Gastroesophageal sphincter (tissue), 4 donors: ENCODE data around the gene CACNG1. TPM values are rescaled to one million over a fixed set of nuclear protein-coding genes. Genes with fewer than 3 reads are reported as not detected.
"Not testable (repeated sequence)": the region's sequence is repeated elsewhere in the genome, so short reads cannot be mapped to it uniquely, and the experiment has no call there.

Source experiments
- ATAC-seq: fragments of 150-250 bp; one replicate; pipeline ENCODE4 v1.9.1; 2016; ENCODE audit warnings: mild to moderate bottlenecking, moderate library complexity
- H3K27ac ChIP-seq, 4 donors: fragments of 200-600 bp; sonication (generic) in 3 of 4; 1 replicate in 3 of 4; 2 replicates in 1 of 4; pipeline ENCODE4 v1.5.1; 2016 to 2019
- H3K27me3 ChIP-seq: fragments of 200-600 bp; sonication (generic); one replicate; pipeline ENCODE4 v1.5.1; 2019
- H3K36me3 ChIP-seq, 2 donors: fragments of 200-600 bp; sonication (generic); one replicate each; pipeline ENCODE4 v1.5.1; 2019; ENCODE audit warnings: control low read depth in 1 of 2
- H3K4me1 ChIP-seq, 3 donors: fragments of 200-600 bp; sonication (generic); 1 replicate in 2 of 3; 2 replicates in 1 of 3; pipeline ENCODE4 v1.5.1; 2016 to 2019; ENCODE audit warnings: control low read depth in 2 of 3
- H3K4me3 ChIP-seq, 2 donors: fragments of 200-600 bp; sonication (generic); one replicate each; pipeline ENCODE4 v1.5.1; 2019; ENCODE audit warnings: mild to moderate bottlenecking in 1 of 2, moderate library complexity in 1 of 2
- H3K9me3 ChIP-seq, 3 donors: fragments of 200-600 bp; sonication (generic); one replicate each; pipeline ENCODE4 v1.5.1; 2017 to 2019; ENCODE audit warnings: control low read depth in 2 of 3
- CTCF ChIP-seq, 4 experiments: fragments of 200-600 bp in 2 of 4; fragments of 450-650 bp in 2 of 4; sonication (generic) in 1 of 4; IDR thresholded peaks; one replicate each; pipeline ENCODE4 v1.5.1; 2017 to 2019; ENCODE audit warnings: antibody characterized with exemption in 4 of 4, mild to moderate bottlenecking in 2 of 4, moderate library complexity in 2 of 4
- EP300 ChIP-seq: sonication (generic); formaldehyde crosslinking; IDR thresholded peaks from one replicate; pipeline ENCODE4 v1.6.1; 2017; ENCODE audit warnings: antibody characterized with exemption, mild to moderate bottlenecking
- POLR2A ChIP-seq, 2 donors: fragments of 450-650 bp; IDR thresholded peaks; one replicate each; pipeline ENCODE4 v1.6.1; 2017; ENCODE audit warnings: antibody characterized with exemption in 2 of 2, mild to moderate bottlenecking in 2 of 2, moderate library complexity in 1 of 2
- POLR2AphosphoS5 ChIP-seq: sonication (generic); formaldehyde crosslinking; IDR thresholded peaks from one replicate; pipeline ENCODE4 v1.6.1; 2017; ENCODE audit warnings: antibody characterized with exemption
- WGBS, 2 donors: methylation state at CpG; one replicate each; pipeline ENCODE4 v1.1.5; 2018; ENCODE audit warnings: low coverage in 1 of 2; 5-methylcytosine and 5-hydroxymethylcytosine counted together
- total RNA-seq, 4 donors: library from RNA; depleted of rRNA; stranded (reverse); fragments of >200 nt; gene quantifications; one replicate each; pipeline ENCODE4 v1.1.0, GENCODE V29; 2016

Gene CACNG1
- total RNA-seq, 4 donors from 2014 or later, result not detected

GRCh38 chr17:67035131-67036083 is 8.9 kb upstream of the CACNG1 start:
- H3K36me3 ChIP-seq, result no peaks in the 10 kb centered on the region
- no peak overlapping the region for H3K4me3 ChIP-seq
- no peak for TF ChIP-seq POLR2A (IDR thresholded peaks at IDR 0.05)
- no peaks in the 10 kb centered on the region for H3K4me1 ChIP-seq
- H3K27ac ChIP-seq, result no peak overlapping the region
- peaks cover 3% of the 10 kb centered on the region for H3K27me3 ChIP-seq
- no peaks in the 10 kb centered on the region for H3K9me3 ChIP-seq
- WGBS, 2 donors, result 74 to 79% methylated on average over 7 to 9 of the region's 11 CpGs
- no peak for ATAC-seq

- H3K4me1 ChIP-seq, result no peaks in the 10 kb centered on the region
- H3K9me3 ChIP-seq, result no peaks in the 10 kb centered on the region
- no peak for TF ChIP-seq POLR2A (IDR thresholded peaks at IDR 0.05)
- no peak for TF ChIP-seq EP300
- no peak for TF ChIP-seq POLR2AphosphoS5
- no peak for TF ChIP-seq CTCF (IDR thresholded peaks at IDR 0.05)
- ATAC-seq, result no peak
- no peaks in the 10 kb centered on the region for H3K36me3 ChIP-seq
- 0 to 21% methylated on average over 1 to 2 of the region's 5 CpGs for WGBS, 2 donors
- H3K27ac ChIP-seq, result no peak overlapping the region
- peaks cover 6% of the 10 kb centered on the region for H3K27me3 ChIP-seq
- H3K4me3 ChIP-seq, result no peak overlapping the region
These were observed 5.4 kb upstream of the CACNG1 start for GRCh38 chr17:67038861-67039365.

- no peak overlapping the region for H3K4me3 ChIP-seq
- WGBS, 2 donors, result 90 to 91% methylated on average over 2 to 4 of the region's 6 CpGs
- no peaks in the 10 kb centered on the region for H3K36me3 ChIP-seq
- TF ChIP-seq POLR2A (IDR thresholded peaks at IDR 0.05), result no peak
- no peak for TF ChIP-seq CTCF (IDR thresholded peaks at IDR 0.05)
- no peak for TF ChIP-seq EP300
- TF ChIP-seq POLR2AphosphoS5, result no peak
- no peak overlapping the region for H3K27ac ChIP-seq
- no peak for ATAC-seq
- peaks cover 6% of the 10 kb centered on the region for H3K27me3 ChIP-seq
- no peaks in the 10 kb centered on the region for H3K4me1 ChIP-seq
- no peaks in the 10 kb centered on the region for H3K9me3 ChIP-seq
These were observed 3.7 kb upstream of the CACNG1 start for GRCh38 chr17:67040652-67041051.

DNA sequence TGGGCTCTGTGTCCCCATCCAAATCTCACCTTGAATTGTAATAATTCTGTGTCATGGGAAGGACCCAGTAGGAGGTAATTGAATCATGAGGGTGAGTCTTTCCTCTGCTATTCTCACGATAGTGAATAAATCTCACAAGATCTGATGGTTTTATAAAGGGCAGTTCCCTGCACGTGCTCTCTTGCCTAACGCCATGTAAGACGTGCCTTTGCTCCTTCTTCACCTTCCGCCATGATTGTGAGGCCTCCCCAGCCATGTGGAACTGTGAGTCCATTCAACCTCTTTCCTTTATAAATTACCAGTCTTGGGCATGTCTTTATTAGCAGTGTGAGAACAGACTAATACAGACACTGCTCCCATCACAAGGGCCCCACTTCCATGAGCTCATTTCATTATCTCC is 3.2 kb upstream of the CACNG1 start:
- not testable (repeated sequence) for H3K4me1 ChIP-seq, H3K27me3 ChIP-seq, H3K9me3 ChIP-seq, H3K4me3 ChIP-seq, ATAC-seq, H3K36me3 ChIP-seq, H3K27ac ChIP-seq
- 83 to 89% methylated on average over 1 to 5 of the region's 5 CpGs for WGBS, 2 donors

DNA sequence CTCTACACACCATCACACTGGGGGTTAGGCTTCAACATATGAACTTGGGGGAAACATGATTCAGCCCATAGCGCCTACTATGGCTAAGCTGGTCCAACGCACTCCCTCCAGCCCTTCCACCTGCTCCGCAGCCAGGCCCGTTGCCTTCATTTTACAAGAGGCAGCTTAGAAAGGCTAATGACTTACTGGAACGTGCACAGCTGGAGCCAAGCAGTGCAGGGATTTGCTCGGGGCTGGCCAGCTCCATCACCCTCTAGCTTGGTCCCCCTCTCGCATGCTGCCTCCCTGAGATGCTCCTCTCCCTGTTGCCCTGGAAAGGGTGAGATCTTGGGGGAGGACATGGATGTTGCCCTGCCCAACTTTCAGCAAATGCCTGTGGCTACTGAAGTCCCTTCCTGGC is 2.8 kb upstream of the CACNG1 start:
- H3K27ac ChIP-seq, result no peak overlapping the region
- H3K36me3 ChIP-seq, result no peaks in the 10 kb centered on the region
- no peak overlapping the region for H3K4me3 ChIP-seq
- 92 to 100% methylated on average over 4 of the region's 7 CpGs for WGBS, 2 donors
- H3K4me1 ChIP-seq, result no peaks in the 10 kb centered on the region
- H3K27me3 ChIP-seq, result peaks cover 6% of the 10 kb centered on the region
- no peaks in the 10 kb centered on the region for H3K9me3 ChIP-seq
- TF ChIP-seq POLR2AphosphoS5, result no peak
- TF ChIP-seq EP300, result no peak
- ATAC-seq, result no peak

- Histone ChIP-seq H3K4me3 (no peak overlapping the region), H3K27ac (no peak overlapping the region), H3K9me3 (peaks cover 0 to 1% (median 0%) of the 10 kb centered on the region in 3 donors), H3K36me3 (no peaks in the 10 kb centered on the region), H3K4me1 (no peaks in the 10 kb centered on the region), H3K27me3 (peaks cover 6% of the 10 kb centered on the region)
- WGBS, 2 donors, result 30 to 47% methylated on average over 2 to 3 of the region's 11 CpGs
- no peak for ATAC-seq
- no peak for TF ChIP-seq POLR2A (IDR thresholded peaks at IDR 0.05)
- no peak for TF ChIP-seq EP300
- TF ChIP-seq CTCF (IDR thresholded peaks at IDR 0.05), result no peak
- no peak for TF ChIP-seq POLR2AphosphoS5
These were observed 2.1 kb upstream of the CACNG1 start for GRCh38 chr17:67041941-67042899.
